ENCODE results near the gene TRABD2A. TPM values are rescaled to one million over a fixed set of nuclear protein-coding genes. Genes with fewer than 3 reads are reported as not detected.

TRABD2A gene
- total and polyA plus RNA-seq, 2 of the 13 experiments (the other 11 are each of a cell fraction or from before 2014, with no cell fraction given), result 0.15 TPM; not detected in 1

DNA sequence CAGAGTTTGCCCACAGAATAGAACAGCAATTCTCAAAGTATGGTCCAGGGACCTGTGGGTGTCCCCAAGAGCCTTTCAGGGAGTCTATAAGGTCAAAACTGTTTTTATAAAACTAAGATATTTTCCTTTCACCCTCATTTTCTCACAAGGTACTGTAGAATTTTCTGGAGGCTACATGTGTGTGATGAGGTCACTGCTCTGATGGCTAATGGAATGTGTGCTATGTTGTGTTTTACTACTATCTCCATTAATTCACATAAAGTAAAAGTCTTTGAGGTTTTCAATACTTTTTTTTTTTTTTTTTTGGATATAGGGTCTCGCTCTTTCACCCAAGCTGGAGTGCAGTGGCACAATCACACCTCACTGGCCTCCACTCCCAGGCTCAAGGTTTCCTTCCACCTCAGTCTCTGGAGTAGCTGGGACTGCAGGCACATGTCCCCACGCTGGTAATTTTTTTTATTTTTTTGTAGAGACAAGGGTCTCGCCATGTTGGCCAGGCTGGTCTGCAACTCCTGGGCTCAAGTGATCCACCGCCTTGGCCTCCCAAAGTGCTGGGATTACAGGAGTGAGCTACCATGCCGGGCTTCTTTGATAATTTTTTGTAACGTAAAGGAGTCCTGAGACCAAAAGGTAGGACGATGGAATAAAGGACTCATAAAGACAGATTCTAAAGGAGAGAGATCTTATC, 1.8 kb downstream of the TRABD2A start (continued):
- TF ChIP-seq, protein P1, sequence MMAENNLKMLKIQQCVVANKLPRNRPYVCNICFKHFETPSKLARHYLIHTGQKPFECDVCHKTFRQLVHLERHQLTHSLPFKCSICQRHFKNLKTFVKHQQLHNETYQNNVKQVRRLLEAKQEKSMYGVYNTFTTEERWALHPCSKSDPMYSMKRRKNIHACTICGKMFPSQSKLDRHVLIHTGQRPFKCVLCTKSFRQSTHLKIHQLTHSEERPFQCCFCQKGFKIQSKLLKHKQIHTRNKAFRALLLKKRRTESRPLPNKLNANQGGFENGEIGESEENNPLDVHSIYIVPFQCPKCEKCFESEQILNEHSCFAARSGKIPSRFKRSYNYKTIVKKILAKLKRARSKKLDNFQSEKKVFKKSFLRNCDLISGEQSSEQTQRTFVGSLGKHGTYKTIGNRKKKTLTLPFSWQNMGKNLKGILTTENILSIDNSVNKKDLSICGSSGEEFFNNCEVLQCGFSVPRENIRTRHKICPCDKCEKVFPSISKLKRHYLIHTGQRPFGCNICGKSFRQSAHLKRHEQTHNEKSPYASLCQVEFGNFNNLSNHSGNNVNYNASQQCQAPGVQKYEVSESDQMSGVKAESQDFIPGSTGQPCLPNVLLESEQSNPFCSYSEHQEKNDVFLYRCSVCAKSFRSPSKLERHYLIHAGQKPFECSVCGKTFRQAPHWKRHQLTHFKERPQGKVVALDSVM (CRISPR knock-in tag; IDR thresholded peaks at IDR 0.05), result no peak
- TF ChIP-seq, protein P2, sequence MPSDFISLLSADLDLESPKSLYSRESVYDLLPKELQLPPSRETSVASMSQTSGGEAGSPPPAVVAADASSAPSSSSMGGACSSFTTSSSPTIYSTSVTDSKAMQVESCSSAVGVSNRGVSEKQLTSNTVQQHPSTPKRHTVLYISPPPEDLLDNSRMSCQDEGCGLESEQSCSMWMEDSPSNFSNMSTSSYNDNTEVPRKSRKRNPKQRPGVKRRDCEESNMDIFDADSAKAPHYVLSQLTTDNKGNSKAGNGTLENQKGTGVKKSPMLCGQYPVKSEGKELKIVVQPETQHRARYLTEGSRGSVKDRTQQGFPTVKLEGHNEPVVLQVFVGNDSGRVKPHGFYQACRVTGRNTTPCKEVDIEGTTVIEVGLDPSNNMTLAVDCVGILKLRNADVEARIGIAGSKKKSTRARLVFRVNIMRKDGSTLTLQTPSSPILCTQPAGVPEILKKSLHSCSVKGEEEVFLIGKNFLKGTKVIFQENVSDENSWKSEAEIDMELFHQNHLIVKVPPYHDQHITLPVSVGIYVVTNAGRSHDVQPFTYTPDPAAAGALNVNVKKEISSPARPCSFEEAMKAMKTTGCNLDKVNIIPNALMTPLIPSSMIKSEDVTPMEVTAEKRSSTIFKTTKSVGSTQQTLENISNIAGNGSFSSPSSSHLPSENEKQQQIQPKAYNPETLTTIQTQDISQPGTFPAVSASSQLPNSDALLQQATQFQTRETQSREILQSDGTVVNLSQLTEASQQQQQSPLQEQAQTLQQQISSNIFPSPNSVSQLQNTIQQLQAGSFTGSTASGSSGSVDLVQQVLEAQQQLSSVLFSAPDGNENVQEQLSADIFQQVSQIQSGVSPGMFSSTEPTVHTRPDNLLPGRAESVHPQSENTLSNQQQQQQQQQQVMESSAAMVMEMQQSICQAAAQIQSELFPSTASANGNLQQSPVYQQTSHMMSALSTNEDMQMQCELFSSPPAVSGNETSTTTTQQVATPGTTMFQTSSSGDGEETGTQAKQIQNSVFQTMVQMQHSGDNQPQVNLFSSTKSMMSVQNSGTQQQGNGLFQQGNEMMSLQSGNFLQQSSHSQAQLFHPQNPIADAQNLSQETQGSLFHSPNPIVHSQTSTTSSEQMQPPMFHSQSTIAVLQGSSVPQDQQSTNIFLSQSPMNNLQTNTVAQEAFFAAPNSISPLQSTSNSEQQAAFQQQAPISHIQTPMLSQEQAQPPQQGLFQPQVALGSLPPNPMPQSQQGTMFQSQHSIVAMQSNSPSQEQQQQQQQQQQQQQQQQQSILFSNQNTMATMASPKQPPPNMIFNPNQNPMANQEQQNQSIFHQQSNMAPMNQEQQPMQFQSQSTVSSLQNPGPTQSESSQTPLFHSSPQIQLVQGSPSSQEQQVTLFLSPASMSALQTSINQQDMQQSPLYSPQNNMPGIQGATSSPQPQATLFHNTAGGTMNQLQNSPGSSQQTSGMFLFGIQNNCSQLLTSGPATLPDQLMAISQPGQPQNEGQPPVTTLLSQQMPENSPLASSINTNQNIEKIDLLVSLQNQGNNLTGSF (CRISPR knock-in tag; IDR thresholded peaks at IDR 0.05), result no peak
- no peak for TF ChIP-seq HDAC1 (CRISPR knock-in tag; IDR thresholded peaks at IDR 0.05)

DNA sequence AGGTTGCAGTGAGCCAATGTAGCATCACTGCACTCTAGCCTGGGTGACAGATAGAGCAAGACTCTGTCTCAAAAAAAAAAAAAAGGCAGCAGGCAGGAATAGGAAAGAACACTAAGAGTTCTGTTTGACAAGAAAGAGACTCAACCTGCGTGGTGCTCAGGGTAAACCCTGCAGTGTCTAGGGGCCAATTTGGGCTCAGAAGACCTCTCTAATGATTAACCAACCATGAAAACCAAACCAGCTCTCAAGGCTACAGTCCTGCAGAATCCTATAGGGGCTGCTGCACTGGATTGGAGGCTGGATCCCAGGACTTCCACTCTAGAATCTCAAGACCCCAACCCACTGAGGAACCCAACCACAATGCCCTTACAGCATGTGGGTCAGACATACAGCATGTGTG, 2.4 kb downstream of the TRABD2A start:
- intact Hi-C loops (cut with micrococcal nuclease; ENCODE audit: unreplicated experiment), result no loop called here
- in situ Hi-C loops (cut with HindIII; ENCODE audit: extremely low pct_ligation_motif_present, low pct_unique_long_range_greater_than_20kb), result no loop called here
- Histone ChIP-seq H3K79me2 (ENCODE audit: insufficient read depth, low read length) (no peaks in the 10 kb centered on the region), H4K20me1 (ENCODE audit: insufficient read depth, low read length) (peaks cover 3% of the 10 kb centered on the region; the same call in 1 of the 2 replicates), H3K9me3 (ENCODE audit: low read length) (no peaks in the 10 kb centered on the region), H3K4me3 (replicated peaks in 1 of 3; ENCODE audit: insufficient read depth in 1 of 3, low read depth in 2 of 3, low read length in 3 of 3) (no peak overlapping the region), H2AFZ (ENCODE audit: low read length) (no peak overlapping the region), H3K4me2 (ENCODE audit: low read depth, low read length) (peak overlapping the region; percentile 31; the same call in 1 of the 2 replicates), H3K9ac (ENCODE audit: insufficient read depth, low read depth, low read length) (no peak overlapping the region), H3K27me3 (ENCODE audit: control insufficient read depth in 1 of 2, insufficient read depth in 2 of 2, low read length in 2 of 2) (peaks cover 16 to 49% of the 10 kb centered on the region in 2 experiments), H3K36me3 (replicated peaks in 1 of 2; ENCODE audit: control insufficient read depth in 1 of 2, insufficient read depth in 2 of 2, low read length in 2 of 2) (no peaks in the 10 kb centered on the region), H3K27ac (ENCODE audit: extremely low read length, insufficient read depth, low read length) (no peak overlapping the region), H3K4me1 (ENCODE audit: insufficient read depth, low read length) (peaks cover 40% of the 10 kb centered on the region)
- no TSS peak for BruUV-seq (replicated peaks)
- DNase-seq (ENCODE audit: low spot score) (peak; percentile 50), ATAC-seq (peak; percentile 86), FAIRE-seq (peak; percentile 67)
- ChIA-PET POLR2A (no interaction called here), CTCF (ENCODE audit: low intra/inter-chr PET ratio, low total read pairs) (interaction anchor here (1.2 kb wide), 1 partner anchor 47 kb away, joined by 4 read pairs; no protein-coding TSS in a partner anchor)
- 0% methylated on average over 1 of the region's 1 CpG for WGBS (ENCODE audit: low lambda C conversion rate)
- TF ChIP-seq ZNF292 (CRISPR knock-in tag; IDR thresholded peaks at IDR 0.05; ENCODE audit: borderline replicate concordance, low read depth) (peak; percentile 18; the same call in 1 of the 2 replicates), POLR2A (IDR thresholded peaks at IDR 0.05; ENCODE audit: insufficient read depth in 1 of 2, low read depth in 2 of 2, low read length in 2 of 2) (no peak), MTF1 (CRISPR knock-in tag; IDR thresholded peaks at IDR 0.05) (no peak), TBX2 (CRISPR knock-in tag; IDR thresholded peaks at IDR 0.05; ENCODE audit: borderline replicate concordance) (0 out of 2 replicates have a peak, but pooled peaks have one; percentile 37), ZNF230 (CRISPR knock-in tag; IDR thresholded peaks at IDR 0.05) (no peak), RBAK (CRISPR knock-in tag; IDR thresholded peaks at IDR 0.05) (no peak)
- TF ChIP-seq, protein P3, sequence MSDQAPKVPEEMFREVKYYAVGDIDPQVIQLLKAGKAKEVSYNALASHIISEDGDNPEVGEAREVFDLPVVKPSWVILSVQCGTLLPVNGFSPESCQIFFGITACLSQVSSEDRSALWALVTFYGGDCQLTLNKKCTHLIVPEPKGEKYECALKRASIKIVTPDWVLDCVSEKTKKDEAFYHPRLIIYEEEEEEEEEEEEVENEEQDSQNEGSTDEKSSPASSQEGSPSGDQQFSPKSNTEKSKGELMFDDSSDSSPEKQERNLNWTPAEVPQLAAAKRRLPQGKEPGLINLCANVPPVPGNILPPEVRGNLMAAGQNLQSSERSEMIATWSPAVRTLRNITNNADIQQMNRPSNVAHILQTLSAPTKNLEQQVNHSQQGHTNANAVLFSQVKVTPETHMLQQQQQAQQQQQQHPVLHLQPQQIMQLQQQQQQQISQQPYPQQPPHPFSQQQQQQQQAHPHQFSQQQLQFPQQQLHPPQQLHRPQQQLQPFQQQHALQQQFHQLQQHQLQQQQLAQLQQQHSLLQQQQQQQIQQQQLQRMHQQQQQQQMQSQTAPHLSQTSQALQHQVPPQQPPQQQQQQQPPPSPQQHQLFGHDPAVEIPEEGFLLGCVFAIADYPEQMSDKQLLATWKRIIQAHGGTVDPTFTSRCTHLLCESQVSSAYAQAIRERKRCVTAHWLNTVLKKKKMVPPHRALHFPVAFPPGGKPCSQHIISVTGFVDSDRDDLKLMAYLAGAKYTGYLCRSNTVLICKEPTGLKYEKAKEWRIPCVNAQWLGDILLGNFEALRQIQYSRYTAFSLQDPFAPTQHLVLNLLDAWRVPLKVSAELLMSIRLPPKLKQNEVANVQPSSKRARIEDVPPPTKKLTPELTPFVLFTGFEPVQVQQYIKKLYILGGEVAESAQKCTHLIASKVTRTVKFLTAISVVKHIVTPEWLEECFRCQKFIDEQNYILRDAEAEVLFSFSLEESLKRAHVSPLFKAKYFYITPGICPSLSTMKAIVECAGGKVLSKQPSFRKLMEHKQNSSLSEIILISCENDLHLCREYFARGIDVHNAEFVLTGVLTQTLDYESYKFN (CRISPR knock-in tag; conservative IDR thresholded peaks at IDR 0.05), result peak; percentile 31; the same call in 1 of the 2 replicates
